ENCODE data around the gene KCTD8. TPM values are rescaled to one million over a fixed set of nuclear protein-coding genes. Genes with fewer than 3 reads are reported as not detected.

Gene KCTD8
- total and polyA plus RNA-seq, 2 donors (not counting 3 experiments of a cell fraction or from before 2014, with no cell fraction given), result 0.36 to 0.80 TPM

GRCh38 chr4:44494810-44495701, 46.4 kb upstream of the KCTD8 start:
- H3K36me3 ChIP-seq (ENCODE audit: control insufficient read depth in 2 of 2, extremely low read depth in 1 of 2, insufficient read depth in 2 of 2, low read length in 2 of 2), result no peaks in the 10 kb centered on the region
- no peak for DNase-seq (ENCODE audit: low read depth, low spot score)
- TF ChIP-seq CTCF (IDR thresholded peaks at IDR 0.05; ENCODE audit: extremely low read depth in 1 of 2, insufficient read depth in 1 of 2, low read depth in 1 of 2, low read length in 2 of 2), result no peak
- TF ChIP-seq MYC (IDR thresholded peaks at IDR 0.05; ENCODE audit: low read depth, low read length), result no peak
- no peak for TF ChIP-seq GATA2 (IDR thresholded peaks at IDR 0.05; ENCODE audit: insufficient read depth, insufficient read length, low read depth, low read length)
- TF ChIP-seq POLR2A (IDR thresholded peaks at IDR 0.05; ENCODE audit: low read depth, low read length), result no peak
- TF ChIP-seq POLR2AphosphoS5 (IDR thresholded peaks at IDR 0.05; ENCODE audit: insufficient read depth, low read depth, low read length), result no peak
- no peak for TF ChIP-seq EZH2 (IDR thresholded peaks at IDR 0.05; ENCODE audit: borderline replicate concordance, low read depth, low read length, severe bottlenecking)
- TF ChIP-seq FOS (IDR thresholded peaks at IDR 0.05; ENCODE audit: borderline replicate concordance, insufficient read depth, low read length), result no peak
- TF ChIP-seq JUN (IDR thresholded peaks at IDR 0.05; ENCODE audit: borderline replicate concordance, insufficient read depth, insufficient read length, low read depth), result no peak

More at GRCh38 chr4:44494810-44495701, 46.4 kb upstream of the KCTD8 start:
- FAIRE-seq, result no peak
- intact Hi-C loops (cut with micrococcal nuclease), result loop anchor here (2.0 kb wide), 1 partner anchor 712 kb away; no protein-coding TSS in a partner anchor
- H4K20me1 ChIP-seq (replicated peaks; ENCODE audit: control insufficient read depth, extremely low read depth, insufficient read depth, low read length), result no peaks in the 10 kb centered on the region
- CTCF ChIA-PET, result interaction anchor here (0.8 to 3.1 kb wide), 4 partner anchors 35 to 1363 kb away, joined by 3 to 28 read pairs (median 9); no protein-coding TSS in a partner anchor
- H3K4me1 ChIP-seq (ENCODE audit: control insufficient read depth, extremely low read depth, insufficient read depth, low read length), result no peaks in the 10 kb centered on the region
- no TSS peak for BruUV-seq (replicated peaks)
- H3K79me2 ChIP-seq (ENCODE audit: control insufficient read depth, insufficient read depth, low read length), result no peaks in the 10 kb centered on the region
- H3K4me3 ChIP-seq (replicated peaks in 1 of 3; ENCODE audit: insufficient read depth in 1 of 3, low read depth in 1 of 3, low read length in 3 of 3), result no peak overlapping the region
- H3K4me2 ChIP-seq (ENCODE audit: insufficient read depth, low read length), result no peak overlapping the region
- POLR2A ChIA-PET, result no interaction called here
- H3K27me3 ChIP-seq (ENCODE audit: control insufficient read depth in 2 of 2, insufficient read depth in 2 of 2, low read length in 2 of 2), result no peaks in the 10 kb centered on the region
- no peak overlapping the region for H2AFZ ChIP-seq (ENCODE audit: low read depth, low read length)
- no peaks in the 10 kb centered on the region for H3K9me3 ChIP-seq (replicated peaks; ENCODE audit: control insufficient read depth, insufficient read depth, low read length)
- no peaks in the 10 kb centered on the region for H3K9me1 ChIP-seq (replicated peaks; ENCODE audit: control insufficient read depth, extremely low read depth, insufficient read depth, low read length)
- no peak overlapping the region for H3K27ac ChIP-seq (ENCODE audit: insufficient read depth, low read depth, low read length)
- H3K9ac ChIP-seq (replicated peaks; ENCODE audit: extremely low read depth, insufficient read depth, low read length), result no peak overlapping the region
- dilution Hi-C loops (cut with MboI; ENCODE audit: extremely low pct_ligation_motif_present, low sequenced_read_pairs), result no loop called here
